HepG2 (cell line): Measurements from ENCODE around the gene CADPS. TPM values are rescaled to one million over a fixed set of nuclear protein-coding genes. Genes with fewer than 3 reads are reported as not detected.

Source experiments
- ATAC-seq: fragments of 200-7000 bp; cut with Tn5 transposase; 3 replicates; pipeline ENCODE4 v1.9.1; 2020; ENCODE audit warnings: mild to moderate bottlenecking, moderate library complexity
- BruUV-seq: library from RNA; stranded (reverse); fragments of 400-500 nt; replicated peaks from 2 replicates; lab custom pipeline; 2021; lab: Mats Ljungman, UMichigan
- CTCF ChIA-PET: fragments of 300-600 bp; formaldehyde crosslinking; extraction: SDS; loops from one replicate; lab custom pipeline; 2021; ENCODE audit warnings: low total read pairs, inconsistent platforms, low intra/inter-chr PET ratio; lab: Yijun Ruan, JAX
- POLR2A ChIA-PET: fragments of 350-600 bp; sonication (Branson Sonifier 250); formaldehyde crosslinking; loops from one replicate; lab custom pipeline; 2020; ENCODE audit warnings: antibody characterized with exemption, inconsistent platforms; lab: Yijun Ruan, JAX
- DNase-seq: peaks from one replicate; pipeline ENCODE4 v3.0.0-alpha.2; 2015; ENCODE audit warnings: low spot score
- FAIRE-seq: peaks from 3 replicates; lab custom pipeline; 2011; peaks lifted over from hg19 to GRCh38; lab: Jason Lieb, UNC
- H2AFZ ChIP-seq: one replicate; pipeline ENCODE4 v1.6.1; 2011; ENCODE audit warnings: low read length, inconsistent platforms
- H3K27ac ChIP-seq: fragments of 300-600 bp; 3 replicates; pipeline ENCODE4 v1.8.0; 2011; ENCODE audit warnings: mixed run types, mild to moderate bottlenecking, mixed read lengths, low read length, inconsistent platforms; ENCODE audit not compliant: insufficient read depth; ENCODE audit errors: extremely low read length
- H3K27me3 ChIP-seq, 2 experiments: fragments of 200-600 bp in 1 of 2; 2 replicates in 1 of 2; 3 replicates in 1 of 2; pipeline versions ENCODE4 v1.6.0 to v1.8.0; 2011; ENCODE audit warnings: low read length in 2 of 2, mild to moderate bottlenecking in 2 of 2, moderate library complexity in 2 of 2, inconsistent platforms in 1 of 2; ENCODE audit not compliant: insufficient read depth in 2 of 2, control insufficient read depth in 1 of 2
- H3K36me3 ChIP-seq, 2 experiments: fragments of 200-600 bp in 1 of 2; replicated peaks in 1 of 2; 2 replicates in 1 of 2; 3 replicates in 1 of 2; pipeline versions ENCODE4 v1.5.1 to v1.8.0; 2011; ENCODE audit warnings: low read length in 2 of 2, inconsistent platforms in 1 of 2; ENCODE audit not compliant: insufficient read depth in 2 of 2, control insufficient read depth in 1 of 2
- H3K4me1 ChIP-seq: 2 replicates; pipeline ENCODE4 v1.5.1; 2012; ENCODE audit warnings: low read length, inconsistent platforms; ENCODE audit not compliant: insufficient read depth
- H3K4me2 ChIP-seq: 2 replicates; pipeline ENCODE4 v1.6.0; 2011; ENCODE audit warnings: low read depth, low read length, inconsistent platforms
- H3K4me3 ChIP-seq, 3 experiments: fragments of 200-600 bp in 1 of 3; sonication (generic), shearing (Covaris generic) in 1 of 3; replicated peaks in 1 of 3; 2 replicates each; pipeline ENCODE4 v1.5.1; 2011 to 2016; ENCODE audit warnings: low read length in 3 of 3, inconsistent platforms in 2 of 3, low read depth in 2 of 3, mild to moderate bottlenecking in 2 of 3, control low read depth in 1 of 3, mixed read lengths in 1 of 3; ENCODE audit not compliant: insufficient read depth in 1 of 3
- H3K79me2 ChIP-seq: one replicate; pipeline ENCODE4 v1.6.1; 2011; ENCODE audit warnings: low read length, inconsistent platforms; ENCODE audit not compliant: insufficient read depth
- H3K9ac ChIP-seq: 2 replicates; pipeline ENCODE4 v1.6.0; 2011; ENCODE audit warnings: mild to moderate bottlenecking, low read depth, low read length, inconsistent platforms; ENCODE audit not compliant: insufficient read depth
- H3K9me3 ChIP-seq: 2 replicates; pipeline ENCODE4 v1.5.1; 2012; ENCODE audit warnings: mild to moderate bottlenecking, low read length
- H4K20me1 ChIP-seq: 2 replicates; pipeline ENCODE4 v1.6.0; 2011; ENCODE audit warnings: inconsistent platforms, mild to moderate bottlenecking, low read length, moderate library complexity; ENCODE audit not compliant: insufficient read depth
- FOSL2 ChIP-seq: sonication (generic); formaldehyde crosslinking; IDR thresholded peaks from 2 replicates; pipeline ENCODE4 v1.4.0; 2020; ENCODE audit warnings: missing genetic modification reagents
- GATA4 ChIP-seq: sonication (generic); IDR thresholded peaks from 2 replicates; pipeline ENCODE4 v1.6.1; 2016; ENCODE audit warnings: antibody characterized with exemption, low read depth, borderline replicate concordance
- NFYC ChIP-seq: IDR thresholded peaks from 2 replicates; pipeline ENCODE4 v1.6.1; 2016; ENCODE audit warnings: missing genetic modification reagents, missing compliant biosample characterization
- PITX1 ChIP-seq: sonication (generic); formaldehyde crosslinking; IDR thresholded peaks from 2 replicates; pipeline ENCODE4 v1.5.1; 2020; ENCODE audit warnings: mild to moderate bottlenecking, missing genetic modification reagents
- SATB2 ChIP-seq: sonication (generic); formaldehyde crosslinking; IDR thresholded peaks from 2 replicates; pipeline ENCODE4 v1.5.0; 2020; ENCODE audit warnings: missing genetic modification reagents
- ZIK1 ChIP-seq: sonication (generic); formaldehyde crosslinking; IDR thresholded peaks from 2 replicates; pipeline ENCODE4 v1.5.0; 2020; ENCODE audit warnings: mild to moderate bottlenecking, low read depth, missing genetic modification reagents, borderline replicate concordance
- ZNF143 ChIP-seq: sonication (generic); formaldehyde crosslinking; IDR thresholded peaks from 2 replicates; pipeline ENCODE4 v1.4.0; 2020; ENCODE audit warnings: missing genetic modification reagents
- ZNF432 ChIP-seq: sonication (generic); formaldehyde crosslinking; IDR thresholded peaks from 2 replicates; pipeline ENCODE4 v1.5.0; 2020; ENCODE audit warnings: missing genetic modification reagents, mild to moderate bottlenecking, borderline replicate concordance
- WGBS: methylation state at CpG from one replicate; pipeline ENCODE4 v1.1.6; 2017; ENCODE audit warnings: low lambda C conversion rate; 5-methylcytosine and 5-hydroxymethylcytosine counted together
- in situ Hi-C: cut with HindIII; loops from 2 replicates; pipeline ENCODE4 v1.10.0; 2017; ENCODE audit warnings: low pct_unique_long_range_greater_than_20kb; ENCODE audit not compliant: extremely low pct_ligation_motif_present
- intact Hi-C: fragments of 100-400 bp; cut with micrococcal nuclease; formaldehyde crosslinking; loops from one replicate; pipeline ENCODE4 v1.10.0; 2022; ENCODE audit not compliant: unreplicated experiment
- polyA plus RNA-seq, 8 experiments: library from polyadenylated mRNA; depleted of rRNA in 3 of 8; stranded (reverse) in 7 of 8; unstranded in 1 of 8; fragments of >200 nt; fragmentation: Illumina TruSeq in 4 of 8; extraction: Trizol in 4 of 8; gene quantifications; 2 replicates each; pipeline versions ENCODE4 v1.2.1 to v1.2.3, GENCODE V29; 2011 to 2016; ENCODE audit warnings: low read depth in 4 of 8, missing spikeins in 1 of 8, mixed read lengths in 1 of 8; ENCODE audit not compliant: insufficient read depth in 1 of 8
- total RNA-seq, 5 experiments: library from RNA; depleted of rRNA; stranded (reverse); fragments of >200 nt; fragmentation: Illumina TruSeq; extraction: Trizol; gene quantifications; 2 replicates each; pipeline ENCODE4 v1.2.3, GENCODE V29; 2016; ENCODE audit warnings: low read depth in 1 of 5
- TF ChIP-seq, protein P1 (sequence below): sonication (generic); formaldehyde crosslinking; IDR thresholded peaks from 2 replicates; pipeline ENCODE4 v1.4.0; 2020; ENCODE audit warnings: mild to moderate bottlenecking, missing genetic modification reagents

Gene CADPS
- total and polyA plus RNA-seq, 2 of the 13 experiments (the other 11 are each of a cell fraction or from before 2014, with no cell fraction given) = not detected

DNA sequence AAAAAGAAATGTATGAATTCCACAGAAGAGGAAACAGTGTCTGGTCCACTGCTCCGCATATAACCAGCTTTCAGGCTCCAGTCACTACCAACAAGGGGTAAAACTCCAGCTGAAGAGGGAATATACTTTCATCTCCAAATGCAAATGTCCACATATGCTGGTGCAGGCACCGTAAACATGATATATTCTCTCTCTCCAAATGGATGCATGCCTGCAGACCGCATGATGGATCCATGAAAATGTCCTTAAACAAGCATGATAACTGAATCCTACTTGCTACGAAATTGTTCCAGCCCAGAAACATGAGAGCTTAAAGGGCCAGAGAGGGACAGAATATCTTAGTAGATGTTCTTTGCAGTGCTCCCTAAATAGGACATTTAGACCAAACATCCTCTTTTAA lies 351.5 kb downstream of the CADPS start:
- no peak overlapping the region for H2AFZ ChIP-seq
- no peak for DNase-seq
- CTCF ChIA-PET = no interaction called here
- no peak overlapping the region for H3K4me2 ChIP-seq
- H3K4me3 ChIP-seq = no peak overlapping the region
- no peak overlapping the region for H3K9ac ChIP-seq
- FAIRE-seq = no peak
- no peak for ATAC-seq
- POLR2A ChIA-PET = no interaction called here
- 2% methylated on average over 4 of the region's 4 CpGs for WGBS
- H3K4me1 ChIP-seq = no peaks in the 10 kb centered on the region
- peaks cover 0 to 5% of the 10 kb centered on the region in 2 experiments; a peak in 2 of 5 replicates for H3K27me3 ChIP-seq
- no TSS peak for BruUV-seq
- in situ Hi-C loops = no loop called here
- no peaks in the 10 kb centered on the region for H3K79me2 ChIP-seq
- no peak overlapping the region for H3K27ac ChIP-seq
- intact Hi-C loops = no loop called here
- H4K20me1 ChIP-seq = no peaks in the 10 kb centered on the region
- H3K36me3 ChIP-seq = no peaks in the 10 kb centered on the region
- no peaks in the 10 kb centered on the region for H3K9me3 ChIP-seq
- no peak for TF ChIP-seq GATA4
- no peak for TF ChIP-seq FOSL2 (CRISPR knock-in tag)
- TF ChIP-seq, protein P1, sequence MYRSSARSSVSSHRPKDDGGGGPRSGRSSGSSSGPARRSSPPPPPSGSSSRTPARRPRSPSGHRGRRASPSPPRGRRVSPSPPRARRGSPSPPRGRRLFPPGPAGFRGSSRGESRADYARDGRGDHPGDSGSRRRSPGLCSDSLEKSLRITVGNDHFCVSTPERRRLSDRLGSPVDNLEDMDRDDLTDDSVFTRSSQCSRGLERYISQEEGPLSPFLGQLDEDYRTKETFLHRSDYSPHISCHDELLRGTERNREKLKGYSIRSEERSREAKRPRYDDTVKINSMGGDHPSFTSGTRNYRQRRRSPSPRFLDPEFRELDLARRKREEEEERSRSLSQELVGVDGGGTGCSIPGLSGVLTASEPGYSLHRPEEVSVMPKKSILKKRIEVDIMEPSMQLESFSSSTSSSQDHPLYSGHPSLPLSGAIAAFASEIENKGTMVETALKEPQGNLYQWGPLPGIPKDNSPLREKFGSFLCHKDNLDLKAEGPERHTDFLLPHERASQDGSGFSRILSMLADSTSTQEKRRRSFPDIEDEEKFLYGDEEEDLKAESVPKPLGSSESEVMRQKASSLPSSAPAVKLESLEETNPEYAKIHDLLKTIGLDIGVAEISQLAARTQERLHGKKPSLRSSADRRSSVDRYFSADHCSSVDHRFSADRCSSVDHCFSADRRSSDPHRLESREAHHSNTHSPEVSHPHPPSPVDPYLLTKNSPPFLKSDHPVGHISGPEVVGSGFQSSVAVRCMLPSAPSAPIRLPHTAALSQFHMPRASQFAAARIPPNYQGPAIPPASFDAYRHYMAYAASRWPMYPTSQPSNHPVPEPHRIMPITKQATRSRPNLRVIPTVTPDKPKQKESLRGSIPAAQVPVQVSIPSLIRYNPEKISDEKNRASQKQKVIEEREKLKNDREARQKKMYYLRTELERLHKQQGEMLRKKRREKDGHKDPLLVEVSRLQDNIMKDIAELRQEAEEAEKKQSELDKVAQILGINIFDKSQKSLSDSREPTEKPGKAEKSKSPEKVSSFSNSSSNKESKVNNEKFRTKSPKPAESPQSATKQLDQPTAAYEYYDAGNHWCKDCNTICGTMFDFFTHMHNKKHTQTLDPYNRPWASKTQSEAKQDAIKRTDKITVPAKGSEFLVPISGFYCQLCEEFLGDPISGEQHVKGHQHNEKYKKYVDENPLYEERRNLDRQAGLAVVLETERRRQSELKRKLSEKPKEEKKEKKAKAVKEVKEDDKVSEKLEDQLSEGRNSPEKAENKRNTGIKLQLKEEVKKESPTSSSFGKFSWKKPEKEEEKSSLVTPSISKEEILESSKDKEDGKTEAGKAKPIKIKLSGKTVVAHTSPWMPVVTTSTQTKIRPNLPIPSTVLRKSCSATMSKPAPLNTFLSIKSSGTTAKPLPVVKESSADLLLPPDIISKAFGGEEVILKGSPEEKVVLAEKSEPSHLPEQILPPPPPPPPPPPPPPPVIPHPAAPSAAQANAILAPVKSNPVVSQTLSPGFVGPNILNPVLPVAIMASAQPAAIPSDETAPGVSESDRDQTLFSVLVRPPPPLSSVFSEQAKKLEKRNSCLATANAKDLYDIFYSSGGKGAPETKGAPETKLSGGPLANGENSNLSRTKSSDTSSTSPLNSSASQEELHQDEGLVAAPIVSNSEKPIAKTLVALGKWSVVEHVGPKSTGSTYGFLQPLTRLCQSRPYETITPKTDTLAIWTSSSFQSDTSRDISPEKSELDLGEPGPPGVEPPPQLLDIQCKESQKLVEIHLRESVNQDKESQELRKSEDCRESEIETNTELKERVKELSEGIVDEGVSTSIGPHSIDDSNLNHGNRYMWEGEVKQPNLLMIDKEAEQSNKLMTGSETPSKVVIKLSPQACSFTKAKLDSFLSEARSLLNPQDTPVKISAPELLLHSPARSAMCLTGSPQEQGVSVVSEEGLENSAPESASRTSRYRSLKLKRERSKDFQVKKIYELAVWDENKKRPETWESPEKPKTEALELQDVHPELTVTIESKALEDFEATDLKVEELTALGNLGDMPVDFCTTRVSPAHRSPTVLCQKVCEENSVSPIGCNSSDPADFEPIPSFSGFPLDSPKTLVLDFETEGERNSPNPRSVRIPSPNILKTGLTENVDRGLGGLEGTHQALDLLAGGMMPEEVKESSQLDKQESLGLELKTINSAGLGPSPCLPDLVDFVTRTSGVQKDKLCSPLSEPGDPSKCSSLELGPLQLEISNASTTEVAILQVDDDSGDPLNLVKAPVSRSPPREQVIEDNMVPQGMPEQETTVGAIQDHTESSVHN (CRISPR knock-in tag) = no peak
- no peak for TF ChIP-seq ZIK1 (CRISPR knock-in tag)
- TF ChIP-seq PITX1 (CRISPR knock-in tag) = no peak
- TF ChIP-seq ZNF432 = no peak
- no peak for TF ChIP-seq NFYC (CRISPR knock-in tag)
- no peak for TF ChIP-seq ZNF143
- TF ChIP-seq SATB2 = no peak
